Keratinocyte (primary cell): ENCODE measurements around the gene KPNA1. TPM values are rescaled to one million over a fixed set of nuclear protein-coding genes. Genes with fewer than 3 reads are reported as not detected.

Experiments
- DNase-seq: peaks from one replicate; pipeline ENCODE4 v3.0.0-alpha.2; 2011; ENCODE audit warnings: low read depth, missing footprints, low spot score
- FAIRE-seq: peaks from 2 replicates; lab custom pipeline; 2011; peaks lifted over from hg19 to GRCh38; lab: Jason Lieb, UNC
- H2AFZ ChIP-seq: 2 replicates; pipeline ENCODE4 v1.6.0; 2012; ENCODE audit warnings: low read length, control low read depth, inconsistent platforms; ENCODE audit not compliant: control insufficient read depth
- H3K27ac ChIP-seq: 2 replicates; pipeline ENCODE4 v1.5.1; 2011; ENCODE audit warnings: low read length; ENCODE audit not compliant: control insufficient read depth, insufficient read depth
- H3K27me3 ChIP-seq: 3 replicates; pipeline ENCODE4 v1.6.0; 2011; ENCODE audit warnings: low read length; ENCODE audit not compliant: control insufficient read depth, insufficient read depth; ENCODE audit errors: extremely low read depth
- H3K36me3 ChIP-seq, 2 experiments: 2 replicates in 1 of 2; 3 replicates in 1 of 2; pipeline ENCODE4 v1.5.1; 2011; ENCODE audit warnings: low read length in 2 of 2, mild to moderate bottlenecking in 1 of 2; ENCODE audit not compliant: control insufficient read depth in 2 of 2, insufficient read depth in 2 of 2; ENCODE audit errors: extremely low read depth in 1 of 2
- H3K4me1 ChIP-seq: 3 replicates; pipeline ENCODE4 v1.5.1; 2011; ENCODE audit warnings: low read length; ENCODE audit not compliant: control insufficient read depth, insufficient read depth; ENCODE audit errors: extremely low read depth
- H3K4me2 ChIP-seq: 3 replicates; pipeline ENCODE4 v1.6.0; 2011; ENCODE audit warnings: low read depth, low read length; ENCODE audit not compliant: control insufficient read depth, insufficient read depth; ENCODE audit errors: extremely low read depth
- H3K4me3 ChIP-seq, 3 experiments: fragments of 200-600 bp in 1 of 3; sonication (generic) in 1 of 3; 2 replicates in 2 of 3; 3 replicates in 1 of 3; pipeline ENCODE4 v1.5.1; 2011 to 2016; ENCODE audit warnings: low read length in 3 of 3, mild to moderate bottlenecking in 3 of 3, control low read depth in 2 of 3, inconsistent platforms in 1 of 3, low read depth in 1 of 3, mixed read lengths in 1 of 3, mixed run types in 1 of 3, moderate library complexity in 1 of 3; ENCODE audit not compliant: control insufficient read depth in 2 of 3, insufficient read depth in 2 of 3; ENCODE audit errors: extremely low read depth in 1 of 3
- H3K79me2 ChIP-seq: 2 replicates; pipeline ENCODE4 v1.6.0; 2012; ENCODE audit warnings: low read length; ENCODE audit not compliant: control insufficient read depth, insufficient read depth
- H3K9ac ChIP-seq: 3 replicates; pipeline ENCODE4 v1.6.0; 2011; ENCODE audit warnings: low read length; ENCODE audit not compliant: control insufficient read depth, insufficient read depth; ENCODE audit errors: extremely low read depth
- H3K9me1 ChIP-seq: 3 replicates; pipeline ENCODE4 v1.6.0; 2011; ENCODE audit warnings: low read length; ENCODE audit not compliant: control insufficient read depth, insufficient read depth; ENCODE audit errors: extremely low read depth
- H3K9me3 ChIP-seq: 2 replicates; pipeline ENCODE4 v1.5.1; 2012; ENCODE audit warnings: low read depth, low read length; ENCODE audit not compliant: control insufficient read depth
- H4K20me1 ChIP-seq: 3 replicates; pipeline ENCODE4 v1.6.0; 2011; ENCODE audit warnings: low read length; ENCODE audit not compliant: control insufficient read depth, insufficient read depth; ENCODE audit errors: extremely low read depth
- CTCF ChIP-seq, 3 experiments: IDR thresholded peaks in 1 of 3; conservative IDR thresholded peaks in 1 of 3; optimal IDR thresholded peaks in 1 of 3; 2 replicates in 2 of 3; 3 replicates in 1 of 3; pipeline versions ENCODE3 to v1.5.1; 2011; ENCODE audit warnings: low read length in 3 of 3, mild to moderate bottlenecking in 3 of 3, moderate library complexity in 2 of 3, control low read depth in 1 of 3, inconsistent platforms in 1 of 3; ENCODE audit not compliant: insufficient read depth in 2 of 3; ENCODE audit errors: extremely low read depth in 1 of 3
- EZH2 ChIP-seq: IDR thresholded peaks from one replicate; pipeline ENCODE4 v1.6.1; 2012; ENCODE audit warnings: inconsistent platforms, mild to moderate bottlenecking, low read length, moderate library complexity
- dilution Hi-C: fragments of 300-500 bp; cut with MboI; formaldehyde crosslinking; loops from one replicate; pipeline ENCODE4 v1.7.0; 2020; ENCODE audit warnings: low sequenced_read_pairs; ENCODE audit not compliant: extremely low pct_ligation_motif_present
- polyA plus RNA-seq, 5 experiments: library from polyadenylated mRNA; depleted of rRNA in 3 of 5; stranded (reverse) in 3 of 5; stranded (forward) in 1 of 5; unstranded in 1 of 5; fragments of >200 nt; gene quantifications; 1 replicate in 1 of 5; 2 replicates in 3 of 5; 3 replicates in 1 of 5; pipeline versions ENCODE4 v1.2.1 to v1.2.3, GENCODE V29; 2011 to 2012; ENCODE audit warnings: missing spikeins in 2 of 5, low read depth in 1 of 5, low replicate concordance in 1 of 5

Gene KPNA1
- polyA plus RNA-seq, 1 donor (not counting 4 experiments of a cell fraction or from before 2014, with no cell fraction given) = 66.7 TPM

GRCh38 chr3:122533931-122534334, 19.2 kb upstream of the KPNA1 start:
- Histone ChIP-seq H3K9me3 (no peaks in the 10 kb centered on the region), H3K4me2 (peak overlapping the region; percentile 6), H3K4me3 (no peak overlapping the region), H3K36me3 (peaks cover 10 to 19% of the 10 kb centered on the region in 2 experiments), H3K27me3 (no peaks in the 10 kb centered on the region), H3K79me2 (no peaks in the 10 kb centered on the region), H3K4me1 (peaks cover 21% of the 10 kb centered on the region), H3K9ac (no peak overlapping the region), H2AFZ (no peak overlapping the region), H4K20me1 (peaks cover 3% of the 10 kb centered on the region), H3K27ac (no peak overlapping the region), H3K9me1 (no peaks in the 10 kb centered on the region)
- peak; percentile 100 for FAIRE-seq
- TF ChIP-seq EZH2 (no peak), CTCF (optimal IDR thresholded peaks at IDR 0.05 in 1 of 3, IDR thresholded peaks at IDR 0.05 in 1 of 3, conservative IDR thresholded peaks at IDR 0.05 in 1 of 3; ENCODE audit: extremely low read depth in 1 of 3, insufficient read depth in 2 of 3, low read length in 3 of 3) (no peak)
- DNase-seq = peak; percentile 95
- dilution Hi-C loops = no loop called here

- no peak for TF ChIP-seq CTCF (optimal IDR thresholded peaks at IDR 0.05 in 1 of 3, IDR thresholded peaks at IDR 0.05 in 1 of 3, conservative IDR thresholded peaks at IDR 0.05 in 1 of 3; ENCODE audit: extremely low read depth in 1 of 3, insufficient read depth in 2 of 3, low read length in 3 of 3)
- TF ChIP-seq EZH2 = no peak
- H3K79me2 ChIP-seq = no peaks in the 10 kb centered on the region
Observed at GRCh38 chr3:122533480-122533879, 18.7 kb upstream of the KPNA1 start.

More at GRCh38 chr3:122533480-122533879, 18.7 kb upstream of the KPNA1 start:
- Histone ChIP-seq H3K36me3 (peaks cover 10 to 19% of the 10 kb centered on the region in 2 experiments), H3K4me3 (no peak overlapping the region), H3K4me1 (peaks cover 21% of the 10 kb centered on the region), H3K4me2 (no peak overlapping the region), H3K9me1 (no peaks in the 10 kb centered on the region), H3K9ac (no peak overlapping the region), H4K20me1 (peaks cover 3% of the 10 kb centered on the region), H3K9me3 (no peaks in the 10 kb centered on the region), H2AFZ (no peak overlapping the region), H3K27ac (no peak overlapping the region), H3K27me3 (no peaks in the 10 kb centered on the region)
- no peak for FAIRE-seq
- DNase-seq = no peak
- dilution Hi-C loops = no loop called here
